H1 (cell line): ENCODE measurements around the gene SEMA4D. TPM values are rescaled to one million over a fixed set of nuclear protein-coding genes. Genes with fewer than 3 reads are reported as not detected.

Experiments
- CTCF ChIA-PET: fragments of 300-600 bp; sonication (Branson Sonifier 250); formaldehyde crosslinking; loops from one replicate; lab custom pipeline; 2021; ENCODE audit not compliant: partially characterized antibody; lab: Charles Lee
- POLR2A ChIA-PET: fragments of 300-600 bp; sonication (Branson Sonifier 250); formaldehyde crosslinking; loops from one replicate; lab custom pipeline; 2021; ENCODE audit warnings: inconsistent platforms; ENCODE audit not compliant: partially characterized antibody; lab: Charles Lee
- DNase-seq, 2 experiments: peaks; one replicate each; pipeline versions ENCODE4 v3.0.0 to v3.0.0-alpha.2; 2010 to 2022; ENCODE audit warnings: low spot score in 2 of 2, low read depth in 1 of 2, mixed read lengths in 1 of 2
- FAIRE-seq: peaks from 2 replicates; lab custom pipeline; 2011; peaks lifted over from hg19 to GRCh38; lab: Jason Lieb, UNC
- H2AFZ ChIP-seq: 2 replicates; pipeline ENCODE4 v1.8.1; 2012; ENCODE audit warnings: low read length, inconsistent platforms
- H2AK5ac ChIP-seq: 2 replicates; pipeline ENCODE4 v1.6.1; 2013; ENCODE audit warnings: low read depth, low read length
- H2BK120ac ChIP-seq: replicated peaks from 2 replicates; pipeline ENCODE3; 2013; ENCODE audit warnings: low read depth, low read length, inconsistent platforms
- H2BK12ac ChIP-seq: 2 replicates; pipeline ENCODE4 v1.6.1; 2013; ENCODE audit warnings: low read depth, low read length
- H2BK15ac ChIP-seq: 2 replicates; pipeline ENCODE4 v1.6.1; 2013; ENCODE audit warnings: low read length
- H2BK20ac ChIP-seq: 2 replicates; pipeline ENCODE4 v1.6.1; 2013; ENCODE audit warnings: low read length
- H2BK5ac ChIP-seq: 2 replicates; pipeline ENCODE4 v1.6.1; 2013; ENCODE audit warnings: low read depth, low read length
- H3K14ac ChIP-seq: 2 replicates; pipeline ENCODE4 v1.6.1; 2013; ENCODE audit warnings: inconsistent platforms; ENCODE audit not compliant: insufficient read length
- H3K18ac ChIP-seq: 2 replicates; pipeline ENCODE4 v1.6.1; 2013; ENCODE audit warnings: low read length; ENCODE audit errors: extremely low read depth
- H3K23ac ChIP-seq: 2 replicates; pipeline ENCODE4 v1.6.1; 2013; ENCODE audit warnings: inconsistent platforms; ENCODE audit not compliant: insufficient read length
- H3K23me2 ChIP-seq: 2 replicates; pipeline ENCODE4 v1.6.1; 2013; ENCODE audit warnings: low read depth, low read length
- H3K27ac ChIP-seq: 2 replicates; pipeline ENCODE4 v1.6.1; 2011; ENCODE audit warnings: low read depth, low read length, inconsistent platforms
- H3K27me3 ChIP-seq, 4 experiments: replicated peaks in 1 of 4; 1 replicate in 1 of 4; 2 replicates in 3 of 4; pipeline versions ENCODE4 v1.6.1 to v1.8.1; 2011 to 2013; ENCODE audit warnings: low read length in 3 of 4, mild to moderate bottlenecking in 3 of 4, inconsistent platforms in 2 of 4, mixed read lengths in 2 of 4, moderate library complexity in 1 of 4; ENCODE audit not compliant: control insufficient read depth in 3 of 4, insufficient read depth in 3 of 4; ENCODE audit errors: extremely low read depth in 1 of 4
- H3K36me3 ChIP-seq, 4 experiments: 2 replicates each; pipeline versions ENCODE4 v1.6.1 to v1.8.1; 2011 to 2013; ENCODE audit warnings: mild to moderate bottlenecking in 4 of 4, low read length in 3 of 4, moderate library complexity in 2 of 4, control low read depth in 1 of 4, inconsistent platforms in 1 of 4; ENCODE audit not compliant: insufficient read depth in 4 of 4, control insufficient read depth in 2 of 4
- H3K4ac ChIP-seq: replicated peaks from 2 replicates; pipeline ENCODE3; 2013; ENCODE audit warnings: low read length, low read depth, mixed read lengths, inconsistent platforms; ENCODE audit not compliant: insufficient read length
- H3K4me1 ChIP-seq, 4 experiments: replicated peaks in 1 of 4; 1 replicate in 1 of 4; 2 replicates in 3 of 4; pipeline versions ENCODE4 v1.6.1 to v1.8.1; 2011 to 2013; ENCODE audit warnings: low read length in 3 of 4, inconsistent platforms in 2 of 4, mixed read lengths in 1 of 4; ENCODE audit not compliant: insufficient read depth in 4 of 4, control insufficient read depth in 3 of 4
- H3K4me2 ChIP-seq, 2 experiments: 2 replicates each; pipeline versions ENCODE4 v1.6.1 to v1.8.1; 2011 to 2013; ENCODE audit warnings: low read depth in 2 of 2, low read length in 2 of 2, control low read depth in 1 of 2, inconsistent platforms in 1 of 2, mild to moderate bottlenecking in 1 of 2; ENCODE audit not compliant: insufficient read depth in 1 of 2
- H3K4me3 ChIP-seq, 4 experiments: fragments of 200-600, 300-600 bp in 1 of 4; sonication (generic), shearing (Covaris generic), sonication (Bioruptor Twin) in 1 of 4; 2 replicates each; pipeline versions ENCODE4 v1.5.1 to v1.8.1; 2011 to 2016; ENCODE audit warnings: low read length in 4 of 4, low read depth in 3 of 4, control low read depth in 2 of 4, inconsistent platforms in 2 of 4, mild to moderate bottlenecking in 2 of 4, mixed read lengths in 1 of 4, moderate library complexity in 1 of 4; ENCODE audit not compliant: insufficient read depth in 2 of 4; ENCODE audit errors: extremely low read depth in 1 of 4
- H3K56ac ChIP-seq: replicated peaks from 2 replicates; pipeline ENCODE3; 2013; ENCODE audit warnings: low read depth, mild to moderate bottlenecking, mixed read lengths, low read length, inconsistent platforms; ENCODE audit not compliant: insufficient read length
- H3K79me1 ChIP-seq: 2 replicates; pipeline ENCODE4 v1.6.1; 2013; ENCODE audit warnings: low read depth, low read length, control low read depth
- H3K79me2 ChIP-seq, 2 experiments: 2 replicates each; pipeline versions ENCODE4 v1.6.1 to v1.8.1; 2012 to 2013; ENCODE audit warnings: low read length in 2 of 2, mild to moderate bottlenecking in 2 of 2, inconsistent platforms in 1 of 2; ENCODE audit not compliant: insufficient read depth in 2 of 2, control insufficient read depth in 1 of 2
- H3K9ac ChIP-seq, 4 experiments: replicated peaks in 1 of 4; 1 replicate in 1 of 4; 2 replicates in 3 of 4; pipeline versions ENCODE4 v1.6.1 to v1.8.1; 2011 to 2013; ENCODE audit warnings: low read depth in 3 of 4, low read length in 3 of 4, control low read depth in 2 of 4, mild to moderate bottlenecking in 2 of 4, moderate library complexity in 2 of 4, inconsistent platforms in 1 of 4; ENCODE audit errors: extremely low read depth in 1 of 4
- H3K9me3 ChIP-seq, 2 experiments: 2 replicates each; pipeline versions ENCODE4 v1.6.1 to v1.8.1; 2012 to 2013; ENCODE audit warnings: mild to moderate bottlenecking in 2 of 2, moderate library complexity in 2 of 2, control low read depth in 1 of 2, inconsistent platforms in 1 of 2, low read depth in 1 of 2, low read length in 1 of 2, mixed read lengths in 1 of 2; ENCODE audit not compliant: insufficient read depth in 2 of 2
- H4K20me1 ChIP-seq, 2 experiments: replicated peaks in 1 of 2; 2 replicates each; pipeline versions ENCODE3 to v1.8.1; 2011 to 2013; ENCODE audit warnings: inconsistent platforms in 2 of 2, low read length in 2 of 2, mild to moderate bottlenecking in 1 of 2; ENCODE audit not compliant: insufficient read depth in 2 of 2, control insufficient read depth in 1 of 2
- H4K5ac ChIP-seq: 2 replicates; pipeline ENCODE4 v1.6.1; 2013; ENCODE audit warnings: low read length, low read depth, mixed read lengths, inconsistent platforms; ENCODE audit not compliant: insufficient read length
- H4K8ac ChIP-seq: 2 replicates; pipeline ENCODE4 v1.8.0; 2013; ENCODE audit warnings: mild to moderate bottlenecking, moderate library complexity, low read length, inconsistent platforms; ENCODE audit not compliant: insufficient read depth; ENCODE audit errors: extremely low read depth
- H4K91ac ChIP-seq: replicated peaks from 2 replicates; pipeline ENCODE3; 2013; ENCODE audit warnings: low read length, mixed read lengths, inconsistent platforms; ENCODE audit not compliant: insufficient read length
- CBX5 ChIP-seq: fragments of 300-800, 300-1000 bp; sonication (generic); IDR thresholded peaks from 2 replicates; pipeline ENCODE4 v1.7.1; 2016; ENCODE audit warnings: antibody characterized with exemption, low read length, low read depth
- CBX8 ChIP-seq: fragments of 300-800, 300-1000 bp; sonication (generic); IDR thresholded peaks from 2 replicates; pipeline ENCODE4 v1.7.1; 2016; ENCODE audit warnings: low read depth, low read length, borderline replicate concordance
- CREB1 ChIP-seq: IDR thresholded peaks from 2 replicates; pipeline ENCODE4 v1.6.1; 2012; ENCODE audit warnings: inconsistent platforms
- NANOG ChIP-seq: IDR thresholded peaks from 2 replicates; pipeline ENCODE4 v1.6.1; 2011; ENCODE audit warnings: low read length, low read depth, mild to moderate bottlenecking, inconsistent platforms; ENCODE audit not compliant: insufficient read depth, poor library complexity, severe bottlenecking
- RAD21 ChIP-seq, 2 experiments: IDR thresholded peaks in 1 of 2; conservative IDR thresholded peaks in 1 of 2; 2 replicates each; pipeline ENCODE4 v1.6.1; 2011; ENCODE audit warnings: low read depth in 2 of 2, low read length in 2 of 2, improper control_type of control experiment in 1 of 2, inconsistent platforms in 1 of 2, mild to moderate bottlenecking in 1 of 2, moderate library complexity in 1 of 2
- RBBP5 ChIP-seq: IDR thresholded peaks from 2 replicates; pipeline ENCODE4 v1.7.1; 2012; ENCODE audit warnings: low read depth, mild to moderate bottlenecking, inconsistent platforms, low read length, moderate library complexity, borderline replicate concordance
- SAP30 ChIP-seq: fragments of 300-600 bp; sonication (generic); IDR thresholded peaks from 2 replicates; pipeline ENCODE4 v1.7.1; 2012; ENCODE audit warnings: low read length, moderate library complexity, mild to moderate bottlenecking, inconsistent platforms; ENCODE audit not compliant: insufficient read depth, insufficient replicate concordance
- SIX5 ChIP-seq: IDR thresholded peaks from 2 replicates; pipeline ENCODE4 v1.6.1; 2011; ENCODE audit warnings: mild to moderate bottlenecking, low read depth, low read length
- TAF1 ChIP-seq: IDR thresholded peaks from 2 replicates; pipeline ENCODE4 v1.6.1; 2011; ENCODE audit warnings: mild to moderate bottlenecking, low read depth, low read length
- TCF12 ChIP-seq: IDR thresholded peaks from 2 replicates; pipeline ENCODE4 v1.6.1; 2011; ENCODE audit warnings: low read depth, mild to moderate bottlenecking, low read length
- WGBS, 2 experiments: shearing (Covaris generic) in 1 of 2; methylation state at CpG; one replicate each; pipeline versions ENCODE4 v1.1.6 to v1.1.7; 2013 to 2015; ENCODE audit warnings: low lambda C conversion rate in 2 of 2, mixed read lengths in 2 of 2, inconsistent platforms in 1 of 2, low coverage in 1 of 2, missing lambda C conversion rate in 1 of 2; ENCODE audit not compliant: insufficient replicate concordance in 2 of 2, insufficient coverage in 1 of 2, insufficient read length in 1 of 2; ENCODE audit errors: extremely low coverage in 1 of 2, missing lambda C conversion rate in 1 of 2; 5-methylcytosine and 5-hydroxymethylcytosine counted together
- polyA plus RNA-seq, 7 experiments: library from polyadenylated mRNA; depleted of rRNA in 3 of 7; stranded (reverse) in 5 of 7; unstranded in 2 of 7; fragments of >200 nt in 5 of 7; fragments of 200-250 nt in 2 of 7; gene quantifications; 1 replicate in 5 of 7; 2 replicates in 1 of 7; 4 replicates in 1 of 7; pipeline versions ENCODE4 v1.2.1 to v1.2.3, GENCODE V29; 2011 to 2013; ENCODE audit warnings: missing spikeins in 2 of 7, mixed read lengths in 2 of 7
- total RNA-seq: library from RNA; stranded (reverse); fragmentation: NEBNext Ultra II Directional; extraction: Animal tissue kit (Norgen Biotek cat#: 25700); gene quantifications from 2 replicates; pipeline ENCODE4 v1.2.1, GENCODE V29; 2021
- TF ChIP-seq, protein P1 (sequence below), 3 experiments: IDR thresholded peaks; 1 replicate in 2 of 3; 2 replicates in 1 of 3; pipeline versions ENCODE4 v1.5.1 to v1.6.1; 2011; ENCODE audit warnings: low read length in 3 of 3, mild to moderate bottlenecking in 3 of 3, inconsistent platforms in 2 of 3, low read depth in 1 of 3, moderate library complexity in 1 of 3; ENCODE audit not compliant: insufficient read depth in 1 of 3; ENCODE audit errors: control extremely low read depth in 1 of 3

The SEMA4D gene
- total and polyA plus RNA-seq, 2 of the 8 experiments (the other 6 are each of a cell fraction or from before 2014, with no cell fraction given) = 21.0 to 70.4 TPM

DNA sequence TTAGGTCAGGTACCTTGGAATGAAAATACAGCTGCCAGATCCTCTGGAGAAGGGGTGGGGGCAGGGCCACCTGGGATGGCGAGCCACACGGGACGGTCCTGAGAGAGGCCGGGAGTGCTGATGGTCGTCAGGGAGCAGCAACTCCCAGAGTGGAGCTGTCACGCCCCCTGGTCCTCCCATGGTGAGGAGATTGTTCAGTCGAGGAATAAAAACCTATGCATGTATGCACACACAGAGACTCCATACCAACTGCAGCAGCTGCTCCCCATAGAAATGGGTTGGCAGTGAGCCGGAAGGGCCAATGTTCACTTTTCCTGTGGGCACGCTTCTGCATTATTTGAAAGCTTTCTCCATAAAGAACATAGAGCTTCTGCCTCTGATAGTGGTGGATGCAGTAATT is 45.2 kb upstream of the SEMA4D start:
- Histone ChIP-seq H2AK5ac (no peak overlapping the region), H3K4me1 (peaks cover 0 to 9% (median 5%) of the 10 kb centered on the region in 4 experiments; a peak in 6 of 7 replicates), H3K36me3 (no peaks in the 10 kb centered on the region), H2BK5ac (no peak overlapping the region), H3K56ac (no peak overlapping the region), H3K9me3 (peaks cover 3 to 5% of the 10 kb centered on the region in 2 experiments; a peak in 2 of 4 replicates), H2BK120ac (no peak overlapping the region), H3K18ac (no peak overlapping the region), H4K8ac (no peak overlapping the region), H4K5ac (no peak overlapping the region), H3K9ac (no peak overlapping the region), H3K4ac (no peak overlapping the region), H4K20me1 (no peaks in the 10 kb centered on the region), H3K23me2 (no peaks in the 10 kb centered on the region), H4K91ac (no peak overlapping the region), H3K79me2 (no peaks in the 10 kb centered on the region), H3K79me1 (no peaks in the 10 kb centered on the region), H3K27ac (no peak overlapping the region), H2BK12ac (no peak overlapping the region), H2BK15ac (no peak overlapping the region), H2AFZ (no peak overlapping the region), H3K4me2 (no peak overlapping the region), H3K14ac (no peak overlapping the region), H3K27me3 (no peaks in the 10 kb centered on the region; a peak in 1 of 7 replicates), H3K4me3 (no peak overlapping the region), H3K23ac (no peak overlapping the region), H2BK20ac (no peak overlapping the region)
- FAIRE-seq = no peak
- ChIA-PET POLR2A (interaction anchor here (1.2 kb wide), 1 partner anchor 141 kb away, joined by 3 read pairs; no protein-coding TSS in a partner anchor), CTCF (interaction anchor here (1.0 to 4.1 kb wide), 10 partner anchors 10 to 115 kb away, joined by 3 to 25 read pairs (median 5); no protein-coding TSS in a partner anchor)
- WGBS, 2 experiments = 83% methylated on average over 9 of the region's 9 CpGs; no CpG with 5 or more reads in 1 of the 2 experiments
- DNase-seq = no peak
- TF ChIP-seq NANOG (no peak), CREB1 (no peak), RAD21 (IDR thresholded peaks at IDR 0.05 in 1 of 2, conservative IDR thresholded peaks at IDR 0.05 in 1 of 2; ENCODE audit: low read depth in 2 of 2, low read length in 2 of 2) (no peak), TCF12 (no peak), SAP30 (no peak), SIX5 (no peak), RBBP5 (no peak), CBX8 (no peak), CBX5 (no peak), TAF1 (no peak)
- TF ChIP-seq, protein P1, sequence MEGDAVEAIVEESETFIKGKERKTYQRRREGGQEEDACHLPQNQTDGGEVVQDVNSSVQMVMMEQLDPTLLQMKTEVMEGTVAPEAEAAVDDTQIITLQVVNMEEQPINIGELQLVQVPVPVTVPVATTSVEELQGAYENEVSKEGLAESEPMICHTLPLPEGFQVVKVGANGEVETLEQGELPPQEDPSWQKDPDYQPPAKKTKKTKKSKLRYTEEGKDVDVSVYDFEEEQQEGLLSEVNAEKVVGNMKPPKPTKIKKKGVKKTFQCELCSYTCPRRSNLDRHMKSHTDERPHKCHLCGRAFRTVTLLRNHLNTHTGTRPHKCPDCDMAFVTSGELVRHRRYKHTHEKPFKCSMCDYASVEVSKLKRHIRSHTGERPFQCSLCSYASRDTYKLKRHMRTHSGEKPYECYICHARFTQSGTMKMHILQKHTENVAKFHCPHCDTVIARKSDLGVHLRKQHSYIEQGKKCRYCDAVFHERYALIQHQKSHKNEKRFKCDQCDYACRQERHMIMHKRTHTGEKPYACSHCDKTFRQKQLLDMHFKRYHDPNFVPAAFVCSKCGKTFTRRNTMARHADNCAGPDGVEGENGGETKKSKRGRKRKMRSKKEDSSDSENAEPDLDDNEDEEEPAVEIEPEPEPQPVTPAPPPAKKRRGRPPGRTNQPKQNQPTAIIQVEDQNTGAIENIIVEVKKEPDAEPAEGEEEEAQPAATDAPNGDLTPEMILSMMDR (IDR thresholded peaks at IDR 0.05; ENCODE audit: control extremely low read depth in 1 of 3, insufficient read depth in 1 of 3, low read depth in 1 of 3, low read length in 3 of 3) = no peak
